Activated gamma-delta T cell (primary cell): Measurements from ENCODE around the gene DGKD.

ENCODE experiments used
- DNase-seq: peaks from one replicate; lab custom pipeline; 2025; lab: John Stamatoyannopoulos, UW

DGKD gene

GRCh38 chr2:233446606-233447305 is 92.5 kb downstream of the DGKD start:
- DNase-seq: no peak

- DNase-seq: no peak
Measured at GRCh38 chr2:233447506-233448219, 93.4 kb downstream of the DGKD start.

- no peak for DNase-seq
Measured at GRCh38 chr2:233448220-233448559, 93.9 kb downstream of the DGKD start.

GRCh38 chr2:233448575-233448974 is 94.3 kb downstream of the DGKD start:
- DNase-seq: no peak

GRCh38 chr2:233449081-233449901 is 95.0 kb downstream of the DGKD start:
- DNase-seq: no peak

GRCh38 chr2:233449921-233450863 is 95.9 kb downstream of the DGKD start:
- DNase-seq: no peak

- DNase-seq: no peak
Measured at GRCh38 chr2:233450864-233451575, 96.7 kb downstream of the DGKD start.

GRCh38 chr2:233451950-233452349 is 97.7 kb downstream of the DGKD start:
- no peak for DNase-seq

GRCh38 chr2:233453111-233453915 is 99.0 kb downstream of the DGKD start:
- DNase-seq: no peak

GRCh38 chr2:233453916-233454315 is 99.6 kb downstream of the DGKD start:
- DNase-seq: no peak

GRCh38 chr2:233455006-233455405 is 100.7 kb downstream of the DGKD start:
- no peak for DNase-seq

GRCh38 chr2:233455491-233455890 is 101.2 kb downstream of the DGKD start:
- DNase-seq: no peak

- no peak for DNase-seq
Measured at GRCh38 chr2:233456111-233456510, 101.8 kb downstream of the DGKD start.

- DNase-seq: no peak
Measured at GRCh38 chr2:233456934-233457333, 102.6 kb downstream of the DGKD start.

GRCh38 chr2:233457356-233457755 is 103.1 kb downstream of the DGKD start:
- no peak for DNase-seq

GRCh38 chr2:233458031-233458610 is 103.8 kb downstream of the DGKD start:
- no peak for DNase-seq

- no peak for DNase-seq
Measured at GRCh38 chr2:233458826-233459225, 104.5 kb downstream of the DGKD start.

- DNase-seq: no peak
Measured at GRCh38 chr2:233459426-233459825, 105.1 kb downstream of the DGKD start.

- DNase-seq: no peak
Measured at GRCh38 chr2:233460726-233461441, 106.6 kb downstream of the DGKD start.
